HG03571 (cell line): ENCODE measurements around the gene MYCT1.

ENCODE experiments used
- ATAC-seq: cut with Tn5 transposase; IDR thresholded peaks from one replicate; pipeline ENCODE4 v1.9.1; 2021; ENCODE audit not compliant: unreplicated experiment

MYCT1 gene

DNA sequence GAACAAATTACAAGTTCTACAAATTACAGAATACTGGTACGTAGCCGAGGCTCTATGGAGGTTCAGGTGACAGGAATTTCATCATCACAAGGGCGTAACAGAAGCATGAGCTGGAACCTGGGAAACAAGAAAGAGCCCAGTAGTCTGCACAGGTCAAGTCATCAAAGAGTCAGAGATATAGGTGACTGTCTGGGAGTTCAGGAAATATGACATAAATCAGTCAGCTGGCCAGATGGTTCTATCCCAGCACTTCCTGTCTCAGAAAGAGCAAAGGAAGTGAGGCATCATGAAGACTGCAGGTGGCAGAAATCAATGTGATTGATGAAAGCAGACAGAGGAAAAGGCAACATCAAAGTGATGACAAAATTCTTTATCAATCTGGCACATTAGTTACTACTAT is 23.3 kb downstream of the MYCT1 start:
- no peak for ATAC-seq

DNA sequence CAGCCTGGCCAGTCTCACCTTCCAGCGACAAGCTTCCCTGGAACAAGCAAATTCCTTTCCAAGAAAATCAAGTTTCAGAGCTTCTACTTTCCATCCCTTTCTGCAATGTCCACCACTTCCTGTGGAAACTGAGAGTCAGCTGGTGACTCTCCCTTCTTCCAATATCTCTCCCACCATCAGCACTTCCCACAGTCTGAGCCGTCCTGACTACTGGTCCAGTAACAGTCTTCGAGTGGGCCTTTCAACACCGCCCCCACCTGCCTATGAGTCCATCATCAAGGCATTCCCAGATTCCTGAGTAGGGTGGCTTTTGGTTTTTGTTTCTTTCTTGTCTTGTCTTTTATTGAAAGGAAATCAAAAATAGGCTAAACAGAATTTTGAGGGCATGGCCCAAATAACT is 24.3 kb downstream of the MYCT1 start:
- no peak for ATAC-seq

DNA sequence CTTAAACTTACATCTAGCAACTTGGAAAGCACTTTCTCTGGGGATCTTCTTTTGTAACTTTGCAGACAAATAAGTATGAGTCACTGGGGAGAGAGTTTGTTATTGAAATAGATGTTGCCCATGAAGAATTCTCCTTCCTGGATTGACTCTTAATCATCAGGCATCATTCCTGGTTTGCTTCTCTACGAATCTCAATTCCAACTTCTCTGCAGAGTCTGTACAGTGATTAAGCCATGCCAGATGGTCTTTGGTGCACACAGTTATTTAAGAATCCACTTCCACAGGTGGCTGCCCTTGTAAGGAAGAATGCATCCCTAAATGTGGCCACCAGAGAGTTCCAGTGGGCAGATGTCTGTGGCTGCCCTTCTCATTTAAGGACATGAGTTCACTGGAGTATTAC is 25.7 kb downstream of the MYCT1 start:
- no peak for ATAC-seq

GRCh38 chr6:152726313-152726712 is 28.6 kb downstream of the MYCT1 start:
- ATAC-seq: no peak

DNA sequence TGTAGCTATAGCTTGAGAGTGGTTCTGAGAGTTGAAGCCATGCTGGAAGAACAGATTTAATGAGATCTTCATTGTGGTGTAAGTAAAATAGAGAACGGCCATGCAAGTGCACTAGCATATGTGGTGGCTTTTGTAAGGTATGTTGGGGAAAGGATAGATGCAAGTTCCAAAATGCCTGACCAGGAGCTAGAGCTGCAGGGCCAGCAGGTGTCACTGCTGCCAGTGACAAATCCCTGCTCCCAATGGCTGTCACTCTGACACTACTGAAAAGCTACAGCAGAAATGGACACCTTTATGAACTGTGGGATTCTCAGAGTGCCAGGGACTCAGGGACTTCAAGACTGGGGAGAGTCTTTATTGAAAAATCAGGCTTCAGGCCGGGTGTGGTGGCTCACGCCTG is 29.8 kb downstream of the MYCT1 start:
- ATAC-seq: no peak

DNA sequence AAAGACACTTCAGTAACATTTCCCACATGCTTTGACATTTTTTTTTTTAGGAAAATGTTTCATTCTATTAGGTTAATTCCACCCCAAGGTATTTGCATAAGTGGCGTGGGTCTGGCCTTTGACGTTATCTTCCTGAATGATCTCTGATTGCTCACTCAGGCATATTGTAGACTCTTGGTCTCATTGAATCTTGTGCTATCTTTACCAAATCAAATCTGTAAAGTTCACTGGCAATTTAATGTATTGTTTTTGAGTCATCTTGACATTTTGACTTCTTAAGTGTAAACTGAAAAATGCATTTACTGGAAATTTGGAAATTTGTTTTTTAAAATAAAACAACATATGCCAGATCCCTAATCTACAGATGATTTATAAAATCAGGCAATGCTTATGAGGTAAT is 36.9 kb downstream of the MYCT1 start:
- ATAC-seq: no peak

- no peak for ATAC-seq
Measured at GRCh38 chr6:152736687-152737273, 39.1 kb downstream of the MYCT1 start.

- ATAC-seq: no peak
Measured at GRCh38 chr6:152745509-152746171, 47.9 kb downstream of the MYCT1 start.

GRCh38 chr6:152746172-152746553 is 48.5 kb downstream of the MYCT1 start:
- ATAC-seq: no peak

- ATAC-seq: no peak
Measured at GRCh38 chr6:152748843-152749242, 51.1 kb downstream of the MYCT1 start.

GRCh38 chr6:152749336-152749735 is 51.6 kb downstream of the MYCT1 start:
- no peak for ATAC-seq

GRCh38 chr6:152750694-152751093 is 53.0 kb downstream of the MYCT1 start, which contains the start of gene VIP:
Gene VIP (plus strand): TSS chr6:152750797. CDS start chr6:152752178, 1,381 bp downstream.
- no peak for ATAC-seq

GRCh38 chr6:152765331-152765730 is 67.6 kb downstream of the MYCT1 start:
- ATAC-seq: no peak

GRCh38 chr6:152769159-152769558 is 71.5 kb downstream of the MYCT1 start:
- ATAC-seq: no peak

DNA sequence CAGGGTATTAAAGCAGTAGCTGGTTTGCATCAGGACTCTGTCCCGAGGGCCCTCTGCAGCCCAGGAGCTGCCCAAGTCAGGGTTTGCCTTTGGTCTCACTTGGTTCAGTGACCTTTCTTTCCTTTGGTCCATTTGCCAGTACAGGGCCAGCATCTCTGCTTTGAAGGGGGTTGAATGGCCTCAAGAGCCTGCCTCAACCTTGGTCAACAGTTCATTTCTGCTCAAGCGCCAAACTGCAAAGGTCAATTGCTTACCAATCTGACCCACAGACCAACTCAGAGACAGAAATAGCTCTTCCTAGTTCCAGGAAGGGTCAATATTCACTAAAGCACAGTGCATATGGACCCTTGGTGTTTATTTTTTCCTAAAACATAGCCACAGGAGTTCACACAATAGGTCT is 72.3 kb downstream of the MYCT1 start:
- ATAC-seq: no peak

GRCh38 chr6:152771061-152771687 is 73.5 kb downstream of the MYCT1 start:
- ATAC-seq: no peak
